Measurements from ENCODE around the gene SERTM2. TPM values are rescaled to one million over a fixed set of nuclear protein-coding genes. Genes with fewer than 3 reads are reported as not detected.

The SERTM2 gene
- total RNA-seq, 2 experiments from 2014 or later, result not detected

Other genes starting within 250 kb of the SERTM2 start
- not detected for gene CAPN6, start 241.2 kb upstream of the SERTM2 start, total RNA-seq
- gene DCX, start 99.5 kb upstream of the SERTM2 start, total RNA-seq, result not detected
- gene ALG13, start 169.5 kb downstream of the SERTM2 start, total RNA-seq, result 10 to 100 TPM; 36.1 to 39.4 TPM